AG20443 (cell line): ENCODE results near the gene SF3B1.
A peak's percentile ranks its signal among the peaks of the same experiment; 100 is the strongest.
"Not testable (repeated sequence)": the region's sequence is repeated elsewhere in the genome, so short reads cannot be mapped to it uniquely, and the experiment has no call there.

ENCODE experiments used
- DNase-seq: peaks from one replicate; pipeline ENCODE4 v3.0.0; 2012; ENCODE audit warnings: low spot score, mixed read lengths

Gene SF3B1

DNA sequence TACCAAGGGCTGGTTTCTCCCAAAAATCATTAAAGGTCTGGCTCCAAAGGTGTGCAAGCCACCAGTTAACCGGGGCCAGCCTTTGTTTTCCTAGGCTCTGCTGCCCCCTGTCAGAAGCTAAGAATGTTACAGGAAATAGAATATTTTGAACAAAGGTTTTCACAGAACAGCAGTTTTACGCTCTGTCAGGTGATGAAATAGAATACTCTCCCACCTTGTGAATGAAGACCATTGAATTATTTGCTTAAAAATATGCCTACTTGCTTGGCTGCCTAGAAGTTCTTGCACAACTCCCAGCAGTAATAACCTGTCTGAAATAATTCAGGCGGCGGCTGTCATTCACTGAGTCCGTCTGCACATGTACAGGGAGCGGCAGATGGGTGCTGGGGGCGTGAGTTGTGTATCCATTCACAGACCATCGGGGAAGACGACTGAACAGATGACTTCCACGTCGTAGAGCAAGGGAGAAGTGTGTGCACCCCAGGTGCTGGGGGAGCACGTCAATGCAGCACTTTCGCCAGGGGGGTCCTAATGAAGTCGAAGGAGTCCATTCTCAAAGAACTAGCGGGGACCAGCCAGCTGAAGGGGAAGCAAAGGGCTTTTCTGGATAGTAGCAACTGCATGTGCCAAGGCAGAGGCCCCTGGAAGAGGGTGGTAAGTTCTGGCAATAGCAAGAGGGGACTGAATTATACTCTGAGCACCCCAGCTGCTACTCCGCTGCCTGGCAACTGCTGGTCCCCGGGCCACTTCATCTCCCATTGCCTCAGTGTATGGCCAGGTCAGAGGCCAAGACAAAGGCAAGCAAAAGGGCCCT, 56.1 kb downstream of the SF3B1 start:
- peak; percentile 67 for DNase-seq

DNA sequence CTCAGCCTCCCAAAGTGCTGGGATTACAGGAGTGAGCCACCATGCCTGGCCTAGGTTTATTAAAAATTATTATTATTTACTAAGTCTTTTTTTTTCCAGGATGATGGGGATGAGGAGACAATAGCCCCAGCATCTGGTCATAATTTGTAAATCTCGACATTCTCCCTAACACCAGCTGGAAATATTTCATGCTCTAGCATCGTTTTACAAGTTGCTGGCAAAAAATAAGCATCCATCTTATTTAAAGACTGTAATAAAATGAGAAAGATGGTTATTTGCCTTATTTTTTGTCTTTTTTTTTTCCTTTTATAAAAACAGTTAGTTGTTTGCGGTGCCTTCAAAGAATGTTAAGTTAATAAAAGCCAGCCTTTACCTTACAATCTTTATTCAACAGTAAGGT, 56.7 kb downstream of the SF3B1 start:
- DNase-seq = no peak

DNA sequence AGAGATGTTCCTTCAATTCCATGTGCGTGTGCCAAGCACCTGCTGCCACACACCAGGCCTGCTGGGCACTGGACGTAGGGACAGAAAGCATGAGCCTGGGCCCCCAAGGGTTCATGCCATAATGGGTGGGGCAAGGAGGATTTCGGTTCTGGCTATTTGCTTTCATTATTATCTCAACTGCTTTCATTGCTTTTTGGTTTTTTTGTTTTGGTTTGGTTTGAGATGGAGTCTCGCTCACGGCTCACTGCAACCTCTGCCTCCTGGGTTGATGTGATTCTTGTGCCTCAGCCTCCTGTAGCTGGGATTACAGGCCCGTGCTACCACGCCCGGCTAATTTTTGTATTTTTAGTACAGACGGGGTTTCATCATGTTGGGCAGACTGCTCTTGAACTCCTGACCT, 57.2 kb downstream of the SF3B1 start:
- no peak for DNase-seq

GRCh38 chr2:197372592-197372991, 62.2 kb downstream of the SF3B1 start:
- DNase-seq = peak; percentile 38

- DNase-seq = not testable (repeated sequence)
Observed at GRCh38 chr2:197370664-197371063, 64.2 kb downstream of the SF3B1 start.

DNA sequence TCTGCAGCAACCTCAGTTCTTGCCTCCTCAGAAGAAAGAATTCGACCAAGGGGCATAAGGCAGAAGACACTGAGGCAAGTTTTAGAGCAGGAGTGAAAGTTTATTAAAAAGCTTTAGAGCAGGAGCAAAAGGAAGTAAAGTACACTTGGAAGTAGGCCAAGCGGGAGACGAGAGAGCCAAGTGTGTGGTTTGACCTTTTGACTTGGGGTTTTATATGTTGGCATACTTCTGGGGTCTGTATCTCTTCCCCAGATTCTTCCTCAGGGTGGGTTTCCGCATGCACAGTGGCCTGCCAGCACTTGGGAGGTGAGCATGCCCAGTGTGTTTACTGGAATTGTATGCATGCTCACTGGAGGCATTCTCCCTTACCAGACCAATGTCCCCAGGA, 64.9 kb downstream of the SF3B1 start:
- DNase-seq = no peak

- peak; percentile 31 for DNase-seq
Observed at GRCh38 chr2:197369228-197369932, 65.4 kb downstream of the SF3B1 start.

DNA sequence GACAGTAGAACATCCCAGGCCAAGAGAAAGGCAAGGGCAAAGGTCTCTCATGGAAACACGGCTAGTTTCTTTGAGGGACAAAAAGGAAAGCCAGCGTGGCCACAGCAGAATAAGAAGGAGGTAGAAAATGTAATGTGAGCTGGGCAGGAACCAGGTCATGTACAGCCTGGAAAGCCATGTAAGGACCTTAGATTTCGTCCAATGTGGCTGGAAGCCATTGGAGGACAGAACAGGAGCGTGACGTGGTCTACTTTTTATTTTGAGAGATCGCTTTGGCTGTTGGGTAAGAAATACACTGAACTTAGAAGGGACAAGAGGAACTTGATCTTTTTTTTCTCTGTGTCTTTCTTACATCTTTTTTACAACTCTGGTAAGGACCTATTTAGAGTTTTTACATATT, 66.4 kb downstream of the SF3B1 start:
- no peak for DNase-seq

DNA sequence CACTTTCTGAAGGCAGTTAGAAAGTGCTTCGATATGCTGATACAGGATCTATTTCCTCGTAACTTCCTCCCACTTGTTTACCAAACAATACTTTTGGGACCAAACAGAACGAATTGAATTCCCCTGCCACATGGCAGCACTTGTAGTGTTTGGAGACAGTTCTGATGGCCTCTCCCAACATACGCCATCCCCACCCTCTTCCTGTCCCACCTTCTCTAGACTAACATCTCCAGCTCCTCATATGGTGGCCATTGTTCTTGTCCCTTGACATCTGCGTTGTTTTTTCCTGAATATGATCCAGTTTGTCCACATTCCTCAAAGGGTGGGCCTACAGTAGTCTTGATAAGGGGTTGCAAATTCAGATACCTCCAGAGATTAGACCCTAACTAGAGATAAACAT, 70.8 kb downstream of the SF3B1 start:
- no peak for DNase-seq

DNA sequence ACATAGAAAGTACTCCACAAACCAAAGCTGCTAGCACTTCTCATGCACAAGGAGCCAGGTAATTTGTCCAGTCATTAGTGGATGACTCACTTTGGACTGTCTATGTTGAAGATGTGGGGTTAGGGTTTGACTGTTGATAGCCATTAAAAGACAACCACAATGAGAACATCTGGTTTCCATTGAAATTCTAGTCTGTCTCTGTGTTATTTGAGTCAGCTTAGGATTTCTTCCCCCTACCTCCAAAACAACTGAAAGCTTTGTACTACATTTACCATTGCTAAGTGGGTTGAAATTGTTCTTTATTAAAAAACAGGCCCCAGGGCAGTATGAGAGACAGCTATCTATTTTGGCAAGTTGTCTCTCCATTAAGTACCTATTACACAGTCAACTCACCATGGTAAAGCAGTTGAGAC, 74.1 kb downstream of the SF3B1 start:
- peak; percentile 50 for DNase-seq

- no peak for DNase-seq
Observed at GRCh38 chr2:197359859-197360258, 75.0 kb downstream of the SF3B1 start.

DNA sequence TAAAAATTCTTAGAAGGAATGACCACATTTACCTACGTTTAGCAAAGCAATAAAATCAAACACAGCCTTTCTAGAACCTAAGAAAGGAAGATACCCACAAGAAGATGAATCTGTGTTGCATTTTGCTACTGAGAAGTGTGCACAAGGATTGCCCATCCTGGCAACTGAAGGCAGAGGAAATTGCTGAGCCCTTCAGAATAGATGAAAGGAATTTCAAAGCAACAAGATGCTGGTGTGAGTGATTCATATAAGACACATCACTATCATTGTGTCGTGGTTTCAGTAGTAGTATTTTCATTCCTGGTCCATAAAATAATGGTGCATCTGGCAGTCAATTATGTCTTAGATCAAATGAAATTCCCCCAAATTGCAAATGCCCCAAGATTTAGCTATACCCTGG, 75.9 kb downstream of the SF3B1 start:
- DNase-seq = peak; percentile 30

DNA sequence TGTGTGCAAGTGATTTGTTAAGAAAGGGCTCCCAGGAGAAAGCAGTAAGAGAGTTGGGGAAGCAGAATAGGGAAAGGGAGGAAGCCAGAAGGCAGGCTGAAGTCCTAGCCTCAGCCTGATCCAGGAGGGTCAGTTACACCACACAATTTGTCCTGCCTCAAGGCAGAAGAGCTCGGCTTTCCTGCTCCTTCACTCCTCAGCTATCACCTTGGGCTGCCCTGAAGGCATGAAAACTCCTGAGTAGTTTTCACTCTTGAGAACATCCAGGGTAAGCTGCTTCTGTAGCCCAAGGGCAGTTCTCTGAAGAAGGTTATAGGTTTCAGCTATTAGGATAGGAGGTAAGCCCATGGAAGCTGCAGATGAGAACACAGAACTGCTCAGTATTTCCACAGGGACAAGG, 76.8 kb downstream of the SF3B1 start:
- DNase-seq = no peak

- peak; percentile 37 for DNase-seq
Observed at GRCh38 chr2:197356136-197356535, 78.7 kb downstream of the SF3B1 start.

GRCh38 chr2:197354169-197354558, 80.7 kb downstream of the SF3B1 start:
- DNase-seq = no peak

DNA sequence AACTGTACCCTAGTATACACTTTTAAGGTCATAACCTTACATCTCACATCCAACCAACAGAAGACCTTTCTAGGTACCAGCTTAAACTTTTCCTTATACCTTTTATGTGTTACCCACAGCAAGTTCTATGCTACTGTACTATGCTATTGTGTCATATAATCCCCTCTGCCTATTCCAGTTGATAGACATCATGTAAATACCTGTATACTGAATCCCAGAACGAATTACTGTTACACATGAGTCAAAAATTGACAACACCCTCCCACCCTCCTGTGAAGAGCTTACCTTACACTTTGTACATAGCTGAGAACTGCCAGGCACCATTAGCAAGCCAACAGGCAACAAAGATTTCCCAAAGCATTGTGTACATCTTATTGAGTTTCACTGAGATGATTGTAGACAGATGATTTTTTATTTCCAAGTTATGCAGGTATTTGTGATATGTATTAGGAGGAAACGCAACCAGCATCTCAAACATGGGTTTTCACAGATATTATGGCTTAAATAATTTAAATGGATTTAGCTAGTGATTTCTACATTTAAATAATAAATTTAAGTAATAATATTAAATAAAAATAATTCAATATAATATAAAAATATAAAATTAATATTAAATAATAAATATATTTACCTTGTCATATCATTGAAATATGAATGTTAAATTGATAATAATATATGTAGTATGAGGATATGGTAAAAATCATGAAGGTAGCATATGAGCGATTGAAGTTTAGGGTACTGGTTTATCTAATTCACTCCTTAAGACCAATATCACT, 81.2 kb downstream of the SF3B1 start:
- no peak for DNase-seq

DNA sequence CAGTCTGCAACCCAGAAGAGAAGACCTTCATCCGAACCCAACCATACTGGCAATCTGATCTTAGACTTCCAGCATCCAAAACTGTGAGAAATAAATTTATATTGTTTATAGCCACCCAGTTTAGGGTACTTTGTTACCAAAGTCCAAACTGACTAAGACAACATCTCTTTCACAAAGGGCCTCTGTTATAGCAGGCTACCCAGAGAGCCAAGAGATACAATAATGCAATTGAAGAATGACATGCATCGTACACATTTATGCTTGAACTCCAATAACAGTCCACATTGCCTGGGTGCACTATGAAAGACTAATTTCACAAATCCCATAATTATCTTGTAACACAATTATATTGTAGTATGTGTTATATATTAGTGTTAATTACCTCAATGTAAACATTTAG, 85.1 kb downstream of the SF3B1 start:
- DNase-seq = no peak

GRCh38 chr2:197348721-197349360, 86.0 kb downstream of the SF3B1 start:
- no peak for DNase-seq

- no peak for DNase-seq
Observed at GRCh38 chr2:197345846-197346370, 88.9 kb downstream of the SF3B1 start.

GRCh38 chr2:197343968-197344367, 90.9 kb downstream of the SF3B1 start:
- DNase-seq = not testable (repeated sequence)

DNA sequence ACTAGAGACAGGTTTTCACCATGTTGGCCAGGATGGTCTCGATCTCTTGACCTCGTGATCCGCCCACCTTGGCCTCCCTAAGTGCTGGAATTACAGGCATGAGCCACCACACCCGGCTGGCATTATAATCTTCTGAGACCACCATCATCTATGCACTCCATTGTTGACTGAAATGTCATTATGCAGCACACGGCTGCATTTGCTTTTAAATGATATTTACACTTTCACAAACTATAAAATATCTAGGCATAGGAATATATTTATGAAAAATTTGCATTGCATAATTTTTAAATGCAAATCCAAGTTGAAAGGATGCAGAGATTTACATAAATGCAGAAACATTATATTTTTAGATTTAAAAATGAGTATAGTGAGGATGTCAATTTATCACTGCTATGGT, 94.2 kb downstream of the SF3B1 start:
- no peak for DNase-seq
